Measurements from ENCODE around the gene CYSTM1.

The CYSTM1 gene

GRCh38 chr5:140220032-140220697, 45.2 kb downstream of the CYSTM1 start:
- Histone ChIP-seq H3K9ac (ENCODE audit: low read length) (no peak overlapping the region), H3K4me2 (ENCODE audit: low read length) (no peak overlapping the region), H3K9me3 (ENCODE audit: low read length) (no peaks in the 10 kb centered on the region)

GRCh38 chr5:140220698-140221064, 45.7 kb downstream of the CYSTM1 start:
- Histone ChIP-seq H3K9ac (ENCODE audit: low read length) (no peak overlapping the region), H3K9me2 (ENCODE audit: low read depth, low read length) (no peaks in the 10 kb centered on the region), H3K27ac (ENCODE audit: low read depth, low read length, poor library complexity, severe bottlenecking) (no peak overlapping the region), H2AFZ (ENCODE audit: low read length) (no peak overlapping the region), H3F3A (ENCODE audit: insufficient read depth, low read length) (no peaks in the 10 kb centered on the region), H3K4me2 (ENCODE audit: low read length) (no peak overlapping the region), H3K4me3 (ENCODE audit: low read depth, low read length, poor library complexity, severe bottlenecking) (no peak overlapping the region), H3K36me3 (ENCODE audit: insufficient read depth, low read length) (no peaks in the 10 kb centered on the region), H3K79me2 (ENCODE audit: insufficient read depth, low read length) (no peaks in the 10 kb centered on the region), H4K20me1 (ENCODE audit: insufficient read depth, low read length) (no peaks in the 10 kb centered on the region), H3K4me1 (ENCODE audit: insufficient read depth, low read length, severe bottlenecking) (no peaks in the 10 kb centered on the region), H3K9me3 (ENCODE audit: low read length) (no peaks in the 10 kb centered on the region), H3K27me3 (ENCODE audit: insufficient read depth, low read length) (no peaks in the 10 kb centered on the region)
- TF ChIP-seq CTCF (IDR thresholded peaks at IDR 0.05; ENCODE audit: low read length) (no peak), EZH2 (IDR thresholded peaks at IDR 0.05; ENCODE audit: borderline replicate concordance, low read length) (no peak)

More at GRCh38 chr5:140220032-140220697, 45.2 kb downstream of the CYSTM1 start:
- Histone ChIP-seq H3K36me3 (ENCODE audit: insufficient read depth, low read length) (no peaks in the 10 kb centered on the region), H3K27me3 (ENCODE audit: insufficient read depth, low read length) (no peaks in the 10 kb centered on the region), H4K20me1 (ENCODE audit: insufficient read depth, low read length) (no peaks in the 10 kb centered on the region), H3K27ac (ENCODE audit: low read depth, low read length, poor library complexity, severe bottlenecking) (no peak overlapping the region), H3K4me3 (ENCODE audit: low read depth, low read length, poor library complexity, severe bottlenecking) (no peak overlapping the region), H3K9me2 (ENCODE audit: low read depth, low read length) (no peaks in the 10 kb centered on the region), H3K4me1 (ENCODE audit: insufficient read depth, low read length, severe bottlenecking) (no peaks in the 10 kb centered on the region), H3F3A (ENCODE audit: insufficient read depth, low read length) (no peaks in the 10 kb centered on the region), H2AFZ (ENCODE audit: low read length) (no peak overlapping the region), H3K79me2 (ENCODE audit: insufficient read depth, low read length) (no peaks in the 10 kb centered on the region)
- TF ChIP-seq CTCF (IDR thresholded peaks at IDR 0.05; ENCODE audit: low read length) (no peak), EZH2 (IDR thresholded peaks at IDR 0.05; ENCODE audit: borderline replicate concordance, low read length) (no peak)

GRCh38 chr5:140221697-140222223, 46.8 kb downstream of the CYSTM1 start:
- no peaks in the 10 kb centered on the region for H3K36me3 ChIP-seq (ENCODE audit: insufficient read depth, low read length)
- H3K4me3 ChIP-seq (ENCODE audit: low read depth, low read length, poor library complexity, severe bottlenecking): no peak overlapping the region
- H3K79me2 ChIP-seq (ENCODE audit: insufficient read depth, low read length): no peaks in the 10 kb centered on the region
- H3K27me3 ChIP-seq (ENCODE audit: insufficient read depth, low read length): no peaks in the 10 kb centered on the region
- no peak overlapping the region for H2AFZ ChIP-seq (ENCODE audit: low read length)
- no peak overlapping the region for H3K9ac ChIP-seq (ENCODE audit: low read length)
- H3F3A ChIP-seq (ENCODE audit: insufficient read depth, low read length): no peaks in the 10 kb centered on the region
- no peaks in the 10 kb centered on the region for H3K4me1 ChIP-seq (ENCODE audit: insufficient read depth, low read length, severe bottlenecking)
- H3K9me2 ChIP-seq (ENCODE audit: low read depth, low read length): no peaks in the 10 kb centered on the region
- no peaks in the 10 kb centered on the region for H4K20me1 ChIP-seq (ENCODE audit: insufficient read depth, low read length)
- no peak for TF ChIP-seq EZH2 (IDR thresholded peaks at IDR 0.05; ENCODE audit: borderline replicate concordance, low read length)
- TF ChIP-seq CTCF (IDR thresholded peaks at IDR 0.05; ENCODE audit: low read length): no peak
- no peaks in the 10 kb centered on the region for H3K9me3 ChIP-seq (ENCODE audit: low read length)
- H3K4me2 ChIP-seq (ENCODE audit: low read length): no peak overlapping the region
- H3K27ac ChIP-seq (ENCODE audit: low read depth, low read length, poor library complexity, severe bottlenecking): no peak overlapping the region

All from OCI-LY1 (cell line).